Measurements from ENCODE around the gene NME8. TPM values are rescaled to one million over a fixed set of nuclear protein-coding genes. Genes with fewer than 3 reads are reported as not detected.

The NME8 gene
- total RNA-seq, 1 experiment from 2014 or later, result not detected

DNA sequence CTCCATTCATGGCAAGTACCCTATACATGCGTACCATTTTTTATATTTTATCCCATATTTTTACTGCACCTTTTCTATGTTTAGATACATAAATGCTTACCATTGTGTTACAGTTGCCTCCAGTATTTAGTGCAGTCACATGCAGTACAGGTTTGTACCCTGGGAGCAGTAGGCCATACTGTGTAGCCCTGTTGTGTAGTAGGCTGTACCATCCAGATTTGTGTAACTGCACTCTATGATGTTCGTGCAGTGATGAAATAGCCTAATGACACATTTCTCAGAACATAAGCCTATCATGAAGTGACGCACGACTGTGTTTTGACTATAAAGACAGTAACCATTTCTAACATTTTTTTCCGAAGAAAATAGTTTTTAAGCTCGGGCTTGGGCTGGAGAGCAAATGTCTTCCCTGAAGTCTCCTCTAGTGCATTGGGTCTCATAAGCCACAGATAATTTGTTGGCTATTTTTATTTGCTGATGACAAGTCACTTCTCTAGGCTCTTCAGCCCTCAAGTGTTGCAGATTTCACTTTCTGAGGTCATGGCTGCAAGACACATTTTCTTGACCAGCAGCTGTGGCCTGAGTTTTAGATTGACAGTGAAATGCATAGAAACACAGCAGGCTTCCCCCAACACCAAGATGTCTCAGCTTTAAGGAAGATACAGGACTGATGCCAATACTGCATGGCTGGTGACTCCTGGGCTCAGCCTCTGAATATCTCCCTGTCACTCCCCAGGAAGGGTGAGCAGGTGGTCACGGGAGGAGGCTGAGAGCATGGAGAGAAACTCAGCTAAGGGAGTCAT, 98.9 kb downstream of the NME8 start:
- H3K36me3 ChIP-seq (ENCODE audit: low read depth, low read length), result no peaks in the 10 kb centered on the region

DNA sequence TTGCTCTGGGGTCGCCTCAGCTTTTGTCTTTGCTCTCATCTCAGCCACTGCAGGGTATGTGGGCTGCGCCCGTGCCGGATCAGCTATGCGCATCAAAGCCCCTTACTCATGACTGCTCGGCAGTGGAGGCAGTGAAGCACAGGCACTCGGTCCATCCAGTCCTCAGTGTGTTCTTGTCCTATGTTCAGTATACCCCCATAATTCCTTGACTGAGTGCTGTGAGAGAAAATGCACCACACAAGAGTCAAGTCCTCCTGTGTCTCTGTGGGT, 99.5 kb downstream of the NME8 start:
- Histone ChIP-seq H3K79me2 (ENCODE audit: low read length) (peaks cover 8% of the 10 kb centered on the region; the same call in 1 of the 2 replicates), H3K27ac (ENCODE audit: low read length) (no peak overlapping the region), H3K9me2 (replicated peaks; ENCODE audit: low read length) (no peaks in the 10 kb centered on the region), H3K4me1 (ENCODE audit: insufficient read depth, low read length) (0 out of 2 replicates have a peak, but pooled peaks cover 3% of the 10 kb centered on the region), H4K20me1 (ENCODE audit: low read length) (no peaks in the 10 kb centered on the region), H3K27me3 (ENCODE audit: low read length) (no peaks in the 10 kb centered on the region), H3K4me2 (ENCODE audit: low read length) (no peak overlapping the region), H2AFZ (ENCODE audit: low read length) (no peak overlapping the region), H3K9ac (ENCODE audit: low read length) (no peak overlapping the region), H3F3A (ENCODE audit: low read length, unreplicated experiment) (no peaks in the 10 kb centered on the region), H3K36me3 (ENCODE audit: low read depth, low read length) (no peaks in the 10 kb centered on the region), H3K9me3 (ENCODE audit: low read length) (no peaks in the 10 kb centered on the region), H3K4me3 (ENCODE audit: low read length) (no peak overlapping the region)
- TF ChIP-seq EZH2 (IDR thresholded peaks at IDR 0.05; ENCODE audit: low read length, unreplicated experiment), result no peak
- TF ChIP-seq EZH2phosphoT487 (IDR thresholded peaks at IDR 0.05; ENCODE audit: borderline replicate concordance, low read length), result no peak
- TF ChIP-seq, protein P1, sequence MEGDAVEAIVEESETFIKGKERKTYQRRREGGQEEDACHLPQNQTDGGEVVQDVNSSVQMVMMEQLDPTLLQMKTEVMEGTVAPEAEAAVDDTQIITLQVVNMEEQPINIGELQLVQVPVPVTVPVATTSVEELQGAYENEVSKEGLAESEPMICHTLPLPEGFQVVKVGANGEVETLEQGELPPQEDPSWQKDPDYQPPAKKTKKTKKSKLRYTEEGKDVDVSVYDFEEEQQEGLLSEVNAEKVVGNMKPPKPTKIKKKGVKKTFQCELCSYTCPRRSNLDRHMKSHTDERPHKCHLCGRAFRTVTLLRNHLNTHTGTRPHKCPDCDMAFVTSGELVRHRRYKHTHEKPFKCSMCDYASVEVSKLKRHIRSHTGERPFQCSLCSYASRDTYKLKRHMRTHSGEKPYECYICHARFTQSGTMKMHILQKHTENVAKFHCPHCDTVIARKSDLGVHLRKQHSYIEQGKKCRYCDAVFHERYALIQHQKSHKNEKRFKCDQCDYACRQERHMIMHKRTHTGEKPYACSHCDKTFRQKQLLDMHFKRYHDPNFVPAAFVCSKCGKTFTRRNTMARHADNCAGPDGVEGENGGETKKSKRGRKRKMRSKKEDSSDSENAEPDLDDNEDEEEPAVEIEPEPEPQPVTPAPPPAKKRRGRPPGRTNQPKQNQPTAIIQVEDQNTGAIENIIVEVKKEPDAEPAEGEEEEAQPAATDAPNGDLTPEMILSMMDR (conservative IDR thresholded peaks at IDR 0.05; ENCODE audit: low read depth, low read length), result no peak
- BruUV-seq (replicated peaks), result no TSS peak
- intact Hi-C loops (cut with micrococcal nuclease), result no loop called here
- ChIA-PET CTCF (no interaction called here), POLR2A (ENCODE audit: unreplicated experiment) (no interaction called here)
- no peak for DNase-seq
- ATAC-seq, result no peak

More for the DNA sequence above, 98.9 kb downstream of the NME8 start:
- intact Hi-C loops (cut with micrococcal nuclease), result no loop called here
- Histone ChIP-seq H3K4me1 (ENCODE audit: insufficient read depth, low read length) (0 out of 2 replicates have a peak, but pooled peaks cover 6% of the 10 kb centered on the region), H3K9ac (ENCODE audit: low read length) (no peak overlapping the region), H3K9me2 (replicated peaks; ENCODE audit: low read length) (no peaks in the 10 kb centered on the region), H2AFZ (ENCODE audit: low read length) (no peak overlapping the region), H3K4me3 (ENCODE audit: low read length) (no peak overlapping the region), H3F3A (ENCODE audit: low read length, unreplicated experiment) (no peaks in the 10 kb centered on the region), H3K9me3 (ENCODE audit: low read length) (no peaks in the 10 kb centered on the region), H3K4me2 (ENCODE audit: low read length) (no peak overlapping the region), H4K20me1 (ENCODE audit: low read length) (no peaks in the 10 kb centered on the region), H3K27me3 (ENCODE audit: low read length) (no peaks in the 10 kb centered on the region), H3K27ac (ENCODE audit: low read length) (no peak overlapping the region), H3K79me2 (ENCODE audit: low read length) (peaks cover 8% of the 10 kb centered on the region; the same call in 1 of the 2 replicates)
- ATAC-seq, result no peak
- TF ChIP-seq EZH2 (IDR thresholded peaks at IDR 0.05; ENCODE audit: low read length, unreplicated experiment), result no peak
- TF ChIP-seq, protein P1 (conservative IDR thresholded peaks at IDR 0.05; ENCODE audit: low read depth, low read length), result no peak
- TF ChIP-seq EZH2phosphoT487 (IDR thresholded peaks at IDR 0.05; ENCODE audit: borderline replicate concordance, low read length), result no peak
- POLR2A ChIA-PET (ENCODE audit: unreplicated experiment), result no interaction called here
- no TSS peak for BruUV-seq (replicated peaks)
- DNase-seq, result no peak
- CTCF ChIA-PET, result no interaction called here

Other genes with a start within 250 kb of the NME8 start
- not detected in 2 replicates for gene GPR141, start 164.8 kb upstream of the NME8 start, total RNA-seq (2014; rRNA removed)
- gene SFRP4, start 68.2 kb downstream of the NME8 start, total RNA-seq (2014; rRNA removed), result not detected in 2 replicates
- 22.7 and 26.6 TPM in 2 replicates for gene EPDR1, start 72.0 kb downstream of the NME8 start, total RNA-seq (2014; rRNA removed)